ENCODE results near the gene DLX1. TPM values are rescaled to one million over a fixed set of nuclear protein-coding genes. Genes with fewer than 3 reads are reported as not detected.

The DLX1 gene
- total RNA-seq, 4 donors from 2014 or later: 0.19 to 1.6 (median 0.44) TPM; not detected in 1

GRCh38 chr2:172103471-172104272 lies 18.4 kb downstream of the DLX1 start:
- Histone ChIP-seq H3K27me3 (peaks cover 99% of the 10 kb centered on the region), H3K9me3 (no peaks in the 10 kb centered on the region), H3K27ac (no peak overlapping the region), H3K4me3 (peak overlapping the region; percentile 64), H3K36me3 (no peaks in the 10 kb centered on the region), H3K4me1 (peaks cover 65% of the 10 kb centered on the region)
- DNase-seq (ENCODE audit: low spot score in 2 of 2): no peak
- WGBS: 5% methylated on average over 25 of the region's 25 CpGs
- TF ChIP-seq CTCF (IDR thresholded peaks at IDR 0.05) (peak; percentile 83 to 91), POLR2A (IDR thresholded peaks at IDR 0.05) (no peak), EP300 (IDR thresholded peaks at IDR 0.05) (no peak)

- no peak for TF ChIP-seq CTCF (IDR thresholded peaks at IDR 0.05)
- no peak for TF ChIP-seq EP300 (IDR thresholded peaks at IDR 0.05)
- TF ChIP-seq POLR2A (IDR thresholded peaks at IDR 0.05): no peak
- TF ChIP-seq POLR2AphosphoS5 (IDR thresholded peaks at IDR 0.05): no peak
- Histone ChIP-seq H3K27me3 (peaks cover 97% of the 10 kb centered on the region), H3K9me3 (no peaks in the 10 kb centered on the region), H3K4me3 (peak overlapping the region; percentile 42), H3K36me3 (no peaks in the 10 kb centered on the region), H3K4me1 (peaks cover 46% of the 10 kb centered on the region), H3K27ac (no peak overlapping the region)
- 27% methylated on average over 21 of the region's 23 CpGs for WGBS
- DNase-seq (ENCODE audit: low spot score in 2 of 2): no peak
These were observed 20.3 kb downstream of the DLX1 start for GRCh38 chr2:172105471-172106107.

- Histone ChIP-seq H3K4me1 (peaks cover 39% of the 10 kb centered on the region), H3K27ac (no peak overlapping the region), H3K27me3 (peaks cover 89% of the 10 kb centered on the region), H3K4me3 (peak overlapping the region; percentile 42), H3K9me3 (no peaks in the 10 kb centered on the region), H3K36me3 (no peaks in the 10 kb centered on the region)
- DNase-seq (ENCODE audit: low spot score in 2 of 2): no peak
- TF ChIP-seq CTCF (IDR thresholded peaks at IDR 0.05) (peak in 1 of 2 donors; percentile 20), EP300 (IDR thresholded peaks at IDR 0.05) (no peak), POLR2AphosphoS5 (IDR thresholded peaks at IDR 0.05) (no peak)
- whole genome bisulfite sequencing: 11% methylated on average over 36 of the region's 44 CpGs
These were observed 21.0 kb downstream of the DLX1 start for GRCh38 chr2:172106108-172106961.

- no peak for TF ChIP-seq POLR2A (IDR thresholded peaks at IDR 0.05)
- no peak for TF ChIP-seq POLR2AphosphoS5 (IDR thresholded peaks at IDR 0.05)
- no peak for TF ChIP-seq EP300 (IDR thresholded peaks at IDR 0.05)
- no peak for TF ChIP-seq CTCF (IDR thresholded peaks at IDR 0.05)
- whole genome bisulfite sequencing: 59% methylated on average over 29 of the region's 51 CpGs
- Histone ChIP-seq H3K4me1 (peaks cover 23% of the 10 kb centered on the region), H3K4me3 (no peak overlapping the region), H3K36me3 (no peaks in the 10 kb centered on the region), H3K9me3 (no peaks in the 10 kb centered on the region), H3K27me3 (peaks cover 76% of the 10 kb centered on the region), H3K27ac (no peak overlapping the region)
- DNase-seq (ENCODE audit: low spot score in 2 of 2): no peak
These were observed 22.6 kb downstream of the DLX1 start for GRCh38 chr2:172107690-172108586.
